CD4-positive, alpha-beta T cell treated with Interleukin-10 for 1 hour (primary cell): ENCODE data around the gene TSPO2.

Experiments used
- DNase-seq: peaks from one replicate; pipeline ENCODE4 v3.0.0-alpha.2; 2020

TSPO2 gene

DNA sequence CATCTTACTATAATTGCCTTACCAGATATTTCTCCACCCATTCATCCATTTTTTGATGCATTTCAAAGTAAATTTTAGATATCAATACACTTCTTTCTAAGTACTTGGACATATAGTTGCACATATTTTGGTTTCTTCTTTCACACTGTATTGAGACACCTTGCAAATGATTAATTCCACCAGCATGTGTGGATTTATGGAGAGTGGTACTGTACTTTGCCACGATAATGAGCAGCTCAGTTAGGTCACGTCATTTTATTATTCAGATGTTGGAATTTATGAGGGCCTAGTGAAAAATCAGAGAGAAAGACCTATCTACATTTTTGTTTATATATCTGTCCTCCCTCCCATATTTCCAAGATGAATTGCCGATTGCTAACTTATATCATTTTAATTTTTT, 35.8 kb downstream of the TSPO2 start:
- no peak for DNase-seq

DNA sequence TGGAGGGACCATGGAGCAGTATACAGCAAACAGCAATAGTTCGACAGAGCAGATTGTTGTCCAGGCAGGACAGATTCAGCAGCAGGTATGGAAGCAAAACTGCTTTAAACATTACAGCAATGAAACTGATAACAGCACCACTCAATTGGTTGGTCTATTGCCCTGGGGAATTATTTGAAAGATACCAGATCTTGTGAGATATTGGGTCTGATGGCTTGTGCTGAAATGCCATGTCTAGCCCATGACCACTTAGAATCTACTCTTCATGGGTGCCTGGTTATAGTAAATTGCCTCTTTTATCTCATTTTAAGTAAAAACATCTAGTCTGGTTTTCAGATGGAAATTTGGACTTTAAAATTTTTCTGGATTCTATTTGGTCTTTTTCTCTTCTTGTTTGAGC, 36.8 kb downstream of the TSPO2 start:
- DNase-seq = no peak

DNA sequence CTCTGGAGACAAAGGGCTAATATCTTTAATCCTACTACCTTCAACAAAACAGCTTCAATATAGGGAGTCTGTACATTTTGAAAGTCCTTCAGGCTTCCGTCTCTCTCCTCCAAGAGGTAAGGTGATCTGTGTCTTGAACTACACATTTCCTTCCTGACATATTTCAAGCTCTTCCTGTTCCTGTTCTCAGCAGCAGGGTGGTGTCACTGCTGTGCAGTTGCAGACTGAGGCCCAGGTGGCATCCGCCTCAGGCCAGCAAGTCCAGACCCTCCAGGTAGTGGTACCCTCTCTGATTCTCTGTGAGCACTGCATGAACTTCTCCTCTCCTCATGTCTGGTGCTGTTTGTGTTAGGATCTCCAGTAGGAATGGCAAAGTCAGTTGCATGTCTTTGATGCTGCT, 38.4 kb downstream of the TSPO2 start:
- peak; percentile 42 for DNase-seq

DNA sequence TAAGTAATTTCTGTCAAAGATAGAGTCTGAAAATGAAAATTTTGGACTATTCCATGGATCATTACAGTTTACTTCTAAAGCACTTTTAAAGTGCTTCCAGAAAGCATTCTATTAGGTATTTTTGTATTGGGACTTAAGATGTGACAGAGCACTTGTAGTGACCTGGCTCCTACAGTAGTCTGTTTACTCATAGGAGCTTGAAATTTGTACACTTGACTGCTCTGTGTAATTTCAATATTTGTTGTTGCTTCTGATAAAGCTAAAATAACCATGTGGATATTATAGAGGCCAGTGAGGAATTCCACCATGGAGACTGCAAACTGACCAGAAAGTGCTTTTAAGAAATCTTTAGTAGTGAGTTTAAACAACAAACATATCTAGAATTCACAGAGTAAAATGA, 40.8 kb downstream of the TSPO2 start:
- no peak for DNase-seq

DNA sequence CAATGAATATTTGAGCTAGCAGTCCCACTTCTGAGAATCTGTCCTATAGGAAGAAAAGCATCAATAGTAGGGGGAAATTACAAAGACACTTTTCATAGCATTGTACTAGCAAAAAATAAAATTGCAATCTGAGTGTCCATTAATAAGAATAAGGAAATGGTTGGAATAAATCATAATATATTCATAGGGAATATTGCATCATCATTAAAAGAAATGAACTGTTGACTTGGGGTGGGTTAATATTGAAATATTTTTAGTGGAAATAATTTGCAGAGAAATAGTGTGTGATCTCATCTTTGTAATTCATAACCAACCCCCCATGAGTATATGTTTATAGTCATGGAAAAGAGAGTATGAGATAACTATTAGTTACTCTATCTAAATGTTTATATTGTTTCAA, 42.9 kb downstream of the TSPO2 start:
- DNase-seq = no peak

DNA sequence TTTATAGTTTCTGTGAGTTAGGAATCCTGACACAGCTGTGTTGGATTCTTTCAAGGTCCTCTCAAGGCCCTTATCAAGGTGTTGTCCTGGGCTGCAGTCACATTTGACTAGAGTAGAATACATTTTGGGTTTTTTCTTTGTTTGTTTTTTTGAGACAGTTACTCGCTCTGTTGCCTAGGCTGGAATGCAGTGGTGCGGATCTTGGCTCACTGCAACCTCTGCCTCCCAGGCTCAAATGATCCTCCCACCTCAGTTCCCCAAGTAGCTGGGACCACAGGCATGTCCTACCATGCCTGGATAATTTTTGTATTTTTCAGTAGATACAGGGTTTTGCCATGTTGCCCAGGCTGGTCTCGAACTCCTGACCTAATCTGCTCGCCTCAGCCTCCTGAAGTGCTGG, 46.2 kb downstream of the TSPO2 start:
- no peak for DNase-seq

DNA sequence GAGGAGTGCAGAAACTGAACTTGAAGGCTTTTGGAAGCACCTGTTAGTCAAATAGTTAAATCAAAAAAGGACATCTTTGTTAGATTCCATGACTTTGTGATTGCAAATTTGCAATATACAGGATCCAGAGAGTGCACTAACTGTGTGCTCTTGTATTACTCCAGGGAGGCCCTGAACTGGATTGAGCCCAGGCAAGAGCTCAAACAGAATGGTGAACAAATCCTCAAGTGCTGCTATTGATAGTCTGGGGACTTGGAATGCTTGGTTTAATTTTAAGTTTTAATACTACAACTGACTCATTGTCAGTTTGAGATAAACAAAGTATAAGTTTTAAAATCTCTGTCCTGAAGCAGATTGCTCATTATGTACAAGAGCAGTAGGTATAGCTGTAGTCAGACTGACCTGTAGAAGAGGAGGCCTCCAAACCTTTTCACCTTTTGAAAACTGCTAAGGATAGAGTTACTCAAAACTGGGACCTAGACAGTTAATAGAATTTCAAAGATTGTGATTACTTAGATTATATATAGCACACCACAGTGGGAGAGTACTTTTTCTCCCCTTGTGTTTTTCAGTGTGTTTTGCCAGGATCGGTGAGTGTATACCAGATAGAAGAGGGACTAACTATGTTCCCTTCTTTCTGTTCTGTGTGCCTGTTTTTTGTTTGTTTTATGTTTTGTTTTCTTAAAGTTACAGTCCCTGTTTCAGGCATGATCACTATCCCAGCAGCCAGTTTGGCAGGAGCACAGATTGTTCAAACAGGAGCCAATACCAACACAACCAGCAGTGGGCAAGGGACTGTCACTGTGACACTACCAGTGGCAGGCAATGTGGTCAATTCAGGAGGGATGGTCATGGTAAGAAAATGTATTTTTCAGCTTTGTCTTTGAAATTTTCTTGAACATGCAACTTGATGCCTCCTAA, 48.8 kb downstream of the TSPO2 start:
- no peak for DNase-seq

DNA sequence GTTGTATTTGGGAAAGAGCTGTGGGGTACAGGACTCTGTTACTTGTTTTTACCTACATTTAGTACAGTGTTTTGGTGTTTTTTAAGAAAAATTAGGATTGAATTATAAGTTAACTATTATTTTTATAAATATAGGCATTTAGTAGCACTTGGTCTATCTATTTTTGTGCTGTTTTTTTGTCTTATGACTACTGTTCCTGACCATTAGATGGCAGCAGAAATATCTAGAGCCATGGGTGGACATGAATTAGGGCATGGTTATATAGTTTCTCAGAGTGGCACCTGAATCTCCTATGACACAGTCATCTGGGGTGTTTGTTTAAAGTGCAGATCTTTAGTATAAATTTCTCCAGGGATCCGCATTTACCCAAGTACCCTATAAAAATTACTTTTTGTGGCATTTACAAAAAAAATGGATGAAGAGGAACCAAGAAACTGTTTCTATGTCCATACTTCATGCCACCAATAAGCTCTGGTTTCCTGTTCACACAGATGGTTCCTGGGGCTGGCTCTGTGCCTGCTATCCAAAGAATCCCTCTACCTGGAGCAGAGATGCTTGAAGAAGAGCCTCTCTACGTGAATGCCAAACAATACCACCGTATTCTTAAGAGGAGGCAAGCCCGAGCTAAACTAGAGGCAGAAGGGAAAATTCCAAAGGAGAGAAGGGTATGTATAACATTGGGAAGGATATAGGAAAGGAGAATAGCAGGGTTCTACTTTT, 50.3 kb downstream of the TSPO2 start:
- peak; percentile 29 for DNase-seq

DNA sequence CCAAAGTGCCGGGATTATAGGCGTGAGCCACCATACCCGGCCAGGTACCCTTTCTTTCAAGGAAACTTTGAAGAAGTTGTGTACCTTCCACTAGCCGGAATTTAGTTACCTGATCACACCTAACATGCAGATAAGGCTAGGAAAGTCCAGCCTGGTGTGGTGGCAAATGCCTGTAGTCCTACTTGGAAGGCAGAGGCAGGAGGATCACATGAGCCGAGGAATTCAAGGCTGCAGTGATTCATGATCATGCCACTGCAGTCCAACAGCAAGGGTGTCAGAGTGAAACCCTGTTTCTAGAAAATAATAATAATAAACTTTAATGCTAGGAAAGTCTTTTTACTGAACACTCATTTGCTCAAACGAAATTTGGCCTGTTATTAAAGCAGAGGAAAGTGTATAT, 51.5 kb downstream of the TSPO2 start:
- DNase-seq = no peak
